A549 (cell line): ENCODE results near the gene ZNF548. TPM values are rescaled to one million over a fixed set of nuclear protein-coding genes. Genes with fewer than 3 reads are reported as not detected.

Source experiments
- ATAC-seq, 2 experiments: fragments of 200-7000 bp in 1 of 2; fragments of >200 bp in 1 of 2; cut with Nextera tagmentation in 1 of 2; cut with Tn5 transposase in 1 of 2; 3 replicates each; pipeline versions ENCODE4 v1.8.0 to v1.9.1; 2018 to 2020; ENCODE audit warnings: mild to moderate bottlenecking in 1 of 2, moderate library complexity in 1 of 2
- CTCF ChIA-PET: fragments of 300-600 bp; sonication (Branson Sonifier 250); formaldehyde crosslinking; extraction: SDS; loops from one replicate; lab custom pipeline; 2021; ENCODE audit warnings: antibody characterized with exemption, inconsistent platforms; lab: Yijun Ruan, JAX
- POLR2A ChIA-PET: fragments of 350-600 bp; formaldehyde crosslinking; extraction: SDS; loops from one replicate; lab custom pipeline; 2021; ENCODE audit warnings: antibody characterized with exemption, inconsistent platforms; lab: Yijun Ruan, JAX
- DNase-seq, 2 experiments: peaks; one replicate each; pipeline versions ENCODE4 v3.0.0 to v3.0.0-alpha.2; 2011 to 2016; ENCODE audit warnings: low read depth in 1 of 2, low spot score in 1 of 2
- FAIRE-seq: peaks from 2 replicates; lab custom pipeline; 2011; peaks lifted over from hg19 to GRCh38; lab: Jason Lieb, UNC
- H3K27ac ChIP-seq, 2 experiments: fragments of >200 bp; sonication (Bioruptor Twin); formaldehyde crosslinking; 3 replicates each; pipeline ENCODE4 v1.5.1; 2016 to 2017
- H3K4me1 ChIP-seq: fragments of >200 bp; sonication (Bioruptor Twin); formaldehyde crosslinking; 3 replicates; pipeline ENCODE4 v1.6.1; 2016
- H3K4me2 ChIP-seq: fragments of >200 bp; sonication (Bioruptor Twin); formaldehyde crosslinking; 3 replicates; pipeline ENCODE4 v1.6.1; 2016
- H3K4me3 ChIP-seq: fragments of >200 bp; sonication (Bioruptor Twin); formaldehyde crosslinking; 3 replicates; pipeline ENCODE4 v1.5.1; 2016
- H3K9me3 ChIP-seq: fragments of >200 bp; sonication (Bioruptor Twin); formaldehyde crosslinking; 3 replicates; pipeline ENCODE4 v1.6.1; 2016
- ATOH8 ChIP-seq: fragments of 250-450 bp; sonication (Bioruptor Pico); IDR thresholded peaks from 2 replicates; pipeline ENCODE4 v1.5.0; 2020; ENCODE audit warnings: low read depth, mild to moderate bottlenecking, moderate library complexity
- BCL3 ChIP-seq: fragments of >200 bp; sonication (Bioruptor Twin); formaldehyde crosslinking; IDR thresholded peaks from 3 replicates; pipeline ENCODE4 v1.6.1; 2016
- BHLHE40 ChIP-seq: IDR thresholded peaks from 2 replicates; pipeline ENCODE4 v1.6.1; 2012; ENCODE audit warnings: low read depth, low read length, inconsistent platforms
- CBX2 ChIP-seq: fragments of 200-600 bp; sonication (generic); IDR thresholded peaks from 2 replicates; pipeline ENCODE4 v1.6.1; 2016; ENCODE audit warnings: low read depth, mild to moderate bottlenecking, borderline replicate concordance
- CBX8 ChIP-seq: fragments of 200-600 bp; sonication (generic); IDR thresholded peaks from 2 replicates; pipeline ENCODE4 v1.6.1; 2016
- CEBPB ChIP-seq, 2 experiments: fragments of >200 bp in 1 of 2; sonication (Bioruptor Twin) in 1 of 2; formaldehyde crosslinking in 1 of 2; IDR thresholded peaks; 2 replicates each; pipeline ENCODE4 v1.6.1; 2012 to 2016
- CHD4 ChIP-seq: fragments of 200-600 bp; sonication (generic); IDR thresholded peaks from 2 replicates; pipeline ENCODE4 v1.6.1; 2016; ENCODE audit warnings: antibody characterized with exemption, mild to moderate bottlenecking, borderline replicate concordance
- CTCF ChIP-seq: fragments of >200 bp; sonication (Bioruptor Twin); formaldehyde crosslinking; IDR thresholded peaks from 3 replicates; pipeline ENCODE4 v1.5.1; 2016
- EP300 ChIP-seq, 2 experiments: fragments of >200 bp; sonication (Bioruptor Twin); formaldehyde crosslinking; IDR thresholded peaks; 2 replicates in 1 of 2; 3 replicates in 1 of 2; pipeline ENCODE4 v1.6.1; 2016 to 2017
- ESRRA ChIP-seq: fragments of 150-350 bp; IDR thresholded peaks from 2 replicates; pipeline ENCODE4 v1.6.1; 2014; ENCODE audit warnings: mild to moderate bottlenecking, low read length, borderline replicate concordance
- FOSB ChIP-seq: fragments of 250-450 bp; sonication (Bioruptor Pico); IDR thresholded peaks from 2 replicates; pipeline ENCODE4 v1.5.0; 2020; ENCODE audit warnings: mild to moderate bottlenecking, moderate library complexity
- FOSL2 ChIP-seq, 2 experiments: fragments of 450-650 bp in 1 of 2; fragments of >200 bp in 1 of 2; sonication (Bioruptor Twin) in 1 of 2; formaldehyde crosslinking; IDR thresholded peaks; 2 replicates each; pipeline versions ENCODE4 v1.5.0 to v1.6.1; 2016 to 2020; ENCODE audit warnings: mild to moderate bottlenecking in 1 of 2, moderate library complexity in 1 of 2
- FOXS1 ChIP-seq: fragments of 250-450 bp; sonication (Bioruptor Pico); IDR thresholded peaks from 2 replicates; pipeline ENCODE4 v1.5.0; 2020; ENCODE audit warnings: mild to moderate bottlenecking, moderate library complexity
- GATA3 ChIP-seq: IDR thresholded peaks from 2 replicates; pipeline ENCODE4 v1.6.1; 2012; ENCODE audit warnings: borderline replicate concordance
- HDAC2 ChIP-seq: fragments of 200-600 bp; sonication (generic); IDR thresholded peaks from 2 replicates; pipeline ENCODE4 v1.6.1; 2016
- HEYL ChIP-seq: fragments of 250-450 bp; sonication (Bioruptor Pico); IDR thresholded peaks from 2 replicates; pipeline ENCODE4 v1.8.0; 2021; ENCODE audit warnings: mild to moderate bottlenecking, moderate library complexity
- HMGXB4 ChIP-seq: fragments of 250-450 bp; sonication (Bioruptor Pico); IDR thresholded peaks from 2 replicates; pipeline ENCODE4 v1.5.0; 2021; ENCODE audit warnings: mild to moderate bottlenecking, moderate library complexity, borderline replicate concordance
- HOXB5 ChIP-seq: fragments of 250-450 bp; sonication (Bioruptor Pico); IDR thresholded peaks from 2 replicates; pipeline ENCODE4 v1.5.0; 2020; ENCODE audit warnings: mild to moderate bottlenecking, moderate library complexity
- JUN ChIP-seq, 2 experiments: fragments of >200 bp; sonication (Bioruptor Twin); formaldehyde crosslinking; IDR thresholded peaks; 2 replicates in 1 of 2; 3 replicates in 1 of 2; pipeline ENCODE4 v1.6.1; 2016 to 2017
- KDM5A ChIP-seq: fragments of 200-600 bp; sonication (generic); IDR thresholded peaks from 2 replicates; pipeline ENCODE4 v1.6.1; 2016; ENCODE audit warnings: antibody characterized with exemption, mild to moderate bottlenecking
- NFE2L2 ChIP-seq: fragments of 150-350 bp; conservative IDR thresholded peaks from 2 replicates; pipeline ENCODE4 v1.6.1; 2014; ENCODE audit warnings: low read length
- NR3C1 ChIP-seq: fragments of >200 bp; sonication (Bioruptor Twin); formaldehyde crosslinking; IDR thresholded peaks from 3 replicates; pipeline ENCODE4 v1.6.1; 2017
- POLR2A ChIP-seq: IDR thresholded peaks from 2 replicates; pipeline ENCODE4 v1.6.1; 2012; ENCODE audit warnings: mild to moderate bottlenecking, low read length
- POLR2AphosphoS2 ChIP-seq: conservative IDR thresholded peaks from 2 replicates; pipeline ENCODE4 v1.6.1; 2012; ENCODE audit warnings: low read length, improper control_type of control experiment, inconsistent platforms
- RNF2 ChIP-seq: fragments of 200-600 bp; sonication (generic); IDR thresholded peaks from 2 replicates; pipeline ENCODE4 v1.6.1; 2016; ENCODE audit warnings: low read depth, mild to moderate bottlenecking, antibody characterized with exemption, moderate library complexity, borderline replicate concordance
- SMC3 ChIP-seq: fragments of >200 bp; sonication (Bioruptor Twin); formaldehyde crosslinking; IDR thresholded peaks from 3 replicates; pipeline ENCODE4 v1.6.1; 2018; ENCODE audit warnings: inconsistent platforms
- SREBF2 ChIP-seq: fragments of 450-650 bp; IDR thresholded peaks from 2 replicates; pipeline ENCODE4 v1.6.1; 2014; ENCODE audit warnings: mild to moderate bottlenecking, moderate library complexity
- USF2 ChIP-seq: fragments of 450-650 bp; IDR thresholded peaks from 2 replicates; pipeline ENCODE4 v1.6.1; 2014; ENCODE audit warnings: antibody characterized with exemption
- ZC3H11A ChIP-seq: fragments of 450-650 bp; IDR thresholded peaks from 2 replicates; pipeline ENCODE4 v1.6.1; 2014; ENCODE audit warnings: antibody characterized with exemption, mild to moderate bottlenecking
- ZNF302 ChIP-seq: fragments of 250-450 bp; sonication (Bioruptor Pico); IDR thresholded peaks from 2 replicates; pipeline ENCODE4 v1.9.0; 2021; ENCODE audit warnings: inconsistent platforms, mild to moderate bottlenecking, moderate library complexity
- WGBS: methylation state at CpG from one replicate; pipeline ENCODE4 v1.1.6; 2017; ENCODE audit errors: missing lambda C conversion rate; 5-methylcytosine and 5-hydroxymethylcytosine counted together
- polyA plus RNA-seq, 4 experiments: library from polyadenylated mRNA; depleted of rRNA in 3 of 4; stranded (reverse); fragments of >200 nt; fragmentation: RNase III in 1 of 4; extraction: RNeasy Plus Mini Kit Qiagen cat#74134 plus additional on column Dnase treatment in 1 of 4; gene quantifications; 2 replicates in 3 of 4; 3 replicates in 1 of 4; pipeline ENCODE4 v1.2.3, GENCODE V29; 2011 to 2017

Gene ZNF548
- polyA plus RNA-seq, 2 of the 4 experiments (the other 2 are of a cell fraction), result 6.4 to 11.3 TPM

- DNase-seq (no peak), ATAC-seq (no peak), FAIRE-seq (no peak)
- POLR2A ChIA-PET, result interaction anchor here (0.5 kb wide), 1 partner anchor 49 kb away, joined by 4 read pairs; no protein-coding TSS in a partner anchor
- TF ChIP-seq USF2, result no peak
- no peak for TF ChIP-seq BHLHE40
- no peak for TF ChIP-seq EP300 (IDR thresholded peaks at IDR 0.05)
- TF ChIP-seq FOXS1 (CRISPR knock-in tag), result no peak
- no peak for TF ChIP-seq KDM5A
- TF ChIP-seq CBX2, result no peak
- no peak for TF ChIP-seq FOSL2 (IDR thresholded peaks at IDR 0.05)
- no peak for TF ChIP-seq FOSL2 (CRISPR knock-in tag; IDR thresholded peaks at IDR 0.05)
- TF ChIP-seq CTCF, result no peak
- no peak for TF ChIP-seq POLR2A
- no peak for TF ChIP-seq CBX8
- TF ChIP-seq NR3C1, result no peak
- no peak for TF ChIP-seq HOXB5
- TF ChIP-seq GATA3, result no peak
- TF ChIP-seq RNF2, result no peak
- no peak for TF ChIP-seq JUN (IDR thresholded peaks at IDR 0.05)
- no peak for TF ChIP-seq CEBPB (IDR thresholded peaks at IDR 0.05)
- CTCF ChIA-PET, result no interaction called here
- H3K9me3 ChIP-seq, result peaks cover 93% of the 10 kb centered on the region
- no peak overlapping the region for H3K27ac ChIP-seq
- H3K4me1 ChIP-seq, result no peaks in the 10 kb centered on the region
- no peak overlapping the region for H3K4me2 ChIP-seq
- no peak overlapping the region for H3K4me3 ChIP-seq
- WGBS, result 29% methylated on average over 7 of the region's 7 CpGs
Observed at GRCh38 chr19:57382806-57383488, 6.7 kb upstream of the ZNF548 start.

GRCh38 chr19:57389194-57389729 is 392 bp upstream of the ZNF548 start:
- ATAC-seq, result no peak
- WGBS, result 55% methylated on average over 11 of the region's 11 CpGs
- peaks cover 86% of the 10 kb centered on the region for H3K9me3 ChIP-seq
- H3K27ac ChIP-seq, result peak overlapping the region; percentile 62 to 77; a peak in 5 of 6 replicates
- no peaks in the 10 kb centered on the region for H3K4me1 ChIP-seq
- DNase-seq, result no peak
- TF ChIP-seq HMGXB4 (CRISPR knock-in tag) (no peak), NFE2L2 (no peak), BHLHE40 (no peak), ATOH8 (CRISPR knock-in tag) (no peak), SREBF2 (no peak), HDAC2 (no peak), ZC3H11A (no peak), POLR2A (no peak), GATA3 (no peak), CHD4 (no peak), POLR2AphosphoS2 (no peak), FOSB (CRISPR knock-in tag) (no peak), BCL3 (no peak), FOXS1 (CRISPR knock-in tag) (no peak), KDM5A (no peak), ZNF302 (CRISPR knock-in tag) (no peak), HEYL (CRISPR knock-in tag) (no peak), SMC3 (no peak), ESRRA (no peak)
- no peak for FAIRE-seq
- peak overlapping the region; percentile 89 for H3K4me2 ChIP-seq
- ChIA-PET POLR2A (interaction anchor here (0.9 to 1.0 kb wide), 2 partner anchors 26 to 189 kb away, joined by 3 to 5 read pairs; partner anchors contain the start of genes TRAPPC2B, ZNF416 and ZNF547), CTCF (interaction anchor here (0.6 kb wide), 1 partner anchor 1131 kb away, joined by 3 read pairs; the partner anchor contains the start of gene ZBTB45)
- peak overlapping the region; percentile 72 for H3K4me3 ChIP-seq
